A549 (cell line): ENCODE results near the gene INF2. TPM values are rescaled to one million over a fixed set of nuclear protein-coding genes. Genes with fewer than 3 reads are reported as not detected.

Experiments used
- ATAC-seq, 2 experiments: fragments of 200-7000 bp in 1 of 2; fragments of >200 bp in 1 of 2; cut with Nextera tagmentation in 1 of 2; cut with Tn5 transposase in 1 of 2; 3 replicates each; pipeline versions ENCODE4 v1.8.0 to v1.9.1; 2018 to 2020; ENCODE audit warnings: mild to moderate bottlenecking in 1 of 2, moderate library complexity in 1 of 2
- CTCF ChIA-PET: fragments of 300-600 bp; sonication (Branson Sonifier 250); formaldehyde crosslinking; extraction: SDS; loops from one replicate; lab custom pipeline; 2021; ENCODE audit warnings: antibody characterized with exemption, inconsistent platforms; lab: Yijun Ruan, JAX
- POLR2A ChIA-PET: fragments of 350-600 bp; formaldehyde crosslinking; extraction: SDS; loops from one replicate; lab custom pipeline; 2021; ENCODE audit warnings: antibody characterized with exemption, inconsistent platforms; lab: Yijun Ruan, JAX
- DNase-seq, 2 experiments: peaks; one replicate each; pipeline versions ENCODE4 v3.0.0 to v3.0.0-alpha.2; 2011 to 2016; ENCODE audit warnings: low read depth in 1 of 2, low spot score in 1 of 2
- FAIRE-seq: peaks from 2 replicates; lab custom pipeline; 2011; peaks lifted over from hg19 to GRCh38; lab: Jason Lieb, UNC
- H3K27ac ChIP-seq, 2 experiments: fragments of >200 bp; sonication (Bioruptor Twin); formaldehyde crosslinking; 3 replicates each; pipeline ENCODE4 v1.5.1; 2016 to 2017
- H3K4me1 ChIP-seq: fragments of >200 bp; sonication (Bioruptor Twin); formaldehyde crosslinking; 3 replicates; pipeline ENCODE4 v1.6.1; 2016
- H3K4me2 ChIP-seq: fragments of >200 bp; sonication (Bioruptor Twin); formaldehyde crosslinking; 3 replicates; pipeline ENCODE4 v1.6.1; 2016
- H3K4me3 ChIP-seq: fragments of >200 bp; sonication (Bioruptor Twin); formaldehyde crosslinking; 3 replicates; pipeline ENCODE4 v1.5.1; 2016
- H3K9me3 ChIP-seq: fragments of >200 bp; sonication (Bioruptor Twin); formaldehyde crosslinking; 3 replicates; pipeline ENCODE4 v1.6.1; 2016
- CHD4 ChIP-seq: fragments of 200-600 bp; sonication (generic); IDR thresholded peaks from 2 replicates; pipeline ENCODE4 v1.6.1; 2016; ENCODE audit warnings: antibody characterized with exemption, mild to moderate bottlenecking, borderline replicate concordance
- ELK1 ChIP-seq: fragments of 150-350 bp; IDR thresholded peaks from 2 replicates; pipeline ENCODE4 v1.6.1; 2014; ENCODE audit warnings: low read depth, mild to moderate bottlenecking, low read length
- EP300 ChIP-seq, 2 experiments: fragments of >200 bp; sonication (Bioruptor Twin); formaldehyde crosslinking; IDR thresholded peaks; 2 replicates in 1 of 2; 3 replicates in 1 of 2; pipeline ENCODE4 v1.6.1; 2016 to 2017
- ESRRA ChIP-seq: fragments of 150-350 bp; IDR thresholded peaks from 2 replicates; pipeline ENCODE4 v1.6.1; 2014; ENCODE audit warnings: mild to moderate bottlenecking, low read length, borderline replicate concordance
- FOSL2 ChIP-seq, 2 experiments: fragments of 450-650 bp in 1 of 2; fragments of >200 bp in 1 of 2; sonication (Bioruptor Twin) in 1 of 2; formaldehyde crosslinking; IDR thresholded peaks; 2 replicates each; pipeline versions ENCODE4 v1.5.0 to v1.6.1; 2016 to 2020; ENCODE audit warnings: mild to moderate bottlenecking in 1 of 2, moderate library complexity in 1 of 2
- HEYL ChIP-seq: fragments of 250-450 bp; sonication (Bioruptor Pico); IDR thresholded peaks from 2 replicates; pipeline ENCODE4 v1.8.0; 2021; ENCODE audit warnings: mild to moderate bottlenecking, moderate library complexity
- JUN ChIP-seq, 2 experiments: fragments of >200 bp; sonication (Bioruptor Twin); formaldehyde crosslinking; IDR thresholded peaks; 2 replicates in 1 of 2; 3 replicates in 1 of 2; pipeline ENCODE4 v1.6.1; 2016 to 2017
- MAX ChIP-seq: IDR thresholded peaks from 2 replicates; pipeline ENCODE4 v1.6.1; 2012
- NFE2L2 ChIP-seq: fragments of 150-350 bp; conservative IDR thresholded peaks from 2 replicates; pipeline ENCODE4 v1.6.1; 2014; ENCODE audit warnings: low read length
- RCOR1 ChIP-seq: fragments of 150-350 bp; IDR thresholded peaks from 2 replicates; pipeline ENCODE4 v1.6.1; 2014; ENCODE audit warnings: antibody characterized with exemption, low read length, low read depth
- RFX5 ChIP-seq: fragments of 450-650 bp; IDR thresholded peaks from 2 replicates; pipeline ENCODE4 v1.7.1; 2014; ENCODE audit warnings: antibody characterized with exemption, mild to moderate bottlenecking, moderate library complexity
- RNF2 ChIP-seq: fragments of 200-600 bp; sonication (generic); IDR thresholded peaks from 2 replicates; pipeline ENCODE4 v1.6.1; 2016; ENCODE audit warnings: low read depth, mild to moderate bottlenecking, antibody characterized with exemption, moderate library complexity, borderline replicate concordance
- TFCP2L1 ChIP-seq: fragments of 250-450 bp; sonication (Bioruptor Pico); IDR thresholded peaks from 2 replicates; pipeline ENCODE4 v1.5.0; 2021; ENCODE audit warnings: mild to moderate bottlenecking
- TP53 ChIP-seq: fragments of 250-450 bp; sonication (Bioruptor Pico); IDR thresholded peaks from 2 replicates; pipeline ENCODE4 v1.5.0; 2021; ENCODE audit warnings: mild to moderate bottlenecking, moderate library complexity
- ZFP36 ChIP-seq: fragments of 450-650 bp; IDR thresholded peaks from 2 replicates; pipeline ENCODE4 v1.6.1; 2014; ENCODE audit warnings: borderline replicate concordance; ENCODE audit not compliant: partially characterized antibody
- ZSCAN20 ChIP-seq: fragments of 250-450 bp; sonication (Bioruptor Pico); IDR thresholded peaks from 2 replicates; pipeline ENCODE4 v1.8.0; 2022; ENCODE audit warnings: mild to moderate bottlenecking, moderate library complexity
- WGBS: methylation state at CpG from one replicate; pipeline ENCODE4 v1.1.6; 2017; ENCODE audit errors: missing lambda C conversion rate; 5-methylcytosine and 5-hydroxymethylcytosine counted together
- polyA plus RNA-seq, 4 experiments: library from polyadenylated mRNA; depleted of rRNA in 3 of 4; stranded (reverse); fragments of >200 nt; fragmentation: RNase III in 1 of 4; extraction: RNeasy Plus Mini Kit Qiagen cat#74134 plus additional on column Dnase treatment in 1 of 4; gene quantifications; 2 replicates in 3 of 4; 3 replicates in 1 of 4; pipeline ENCODE4 v1.2.3, GENCODE V29; 2011 to 2017
- TF ChIP-seq, protein P1 (sequence below): fragments of 450-650 bp; IDR thresholded peaks from 2 replicates; pipeline ENCODE4 v1.6.1; 2014; ENCODE audit warnings: antibody characterized with exemption
- TF ChIP-seq, protein P2 (sequence below): fragments of 200-600 bp; sonication (generic); IDR thresholded peaks from 2 replicates; pipeline ENCODE4 v1.6.1; 2016; ENCODE audit warnings: antibody characterized with exemption, mild to moderate bottlenecking, moderate library complexity

INF2 gene
- polyA plus RNA-seq, 2 of the 4 experiments (the other 2 are of a cell fraction) = 24.7 to 71.2 TPM

GRCh38 chr14:104659146-104659545 lies 30.3 kb upstream of the INF2 start:
- Histone ChIP-seq H3K4me3 (no peak overlapping the region), H3K4me1 (no peaks in the 10 kb centered on the region), H3K27ac (no peak overlapping the region), H3K9me3 (peaks cover 4% of the 10 kb centered on the region; the same call in 2 of the 3 replicates), H3K4me2 (no peak overlapping the region)
- DNase-seq = no peak
- no peak for ATAC-seq
- CTCF ChIA-PET = interaction anchor here (1.7 to 2.4 kb wide), 3 partner anchors 16 to 50 kb away, joined by 5 to 10 read pairs (median 9); no protein-coding TSS in a partner anchor
- TF ChIP-seq MAX = no peak
- no peak for TF ChIP-seq RFX5
- no peak for TF ChIP-seq HEYL (CRISPR knock-in tag)
- no peak for TF ChIP-seq CHD4
- TF ChIP-seq TP53 (CRISPR knock-in tag) = no peak
- TF ChIP-seq RNF2 = no peak
- TF ChIP-seq ZSCAN20 (CRISPR knock-in tag) = no peak
- POLR2A ChIA-PET = no interaction called here
- no peak for FAIRE-seq
- 89% methylated on average over 5 of the region's 5 CpGs for WGBS

DNA sequence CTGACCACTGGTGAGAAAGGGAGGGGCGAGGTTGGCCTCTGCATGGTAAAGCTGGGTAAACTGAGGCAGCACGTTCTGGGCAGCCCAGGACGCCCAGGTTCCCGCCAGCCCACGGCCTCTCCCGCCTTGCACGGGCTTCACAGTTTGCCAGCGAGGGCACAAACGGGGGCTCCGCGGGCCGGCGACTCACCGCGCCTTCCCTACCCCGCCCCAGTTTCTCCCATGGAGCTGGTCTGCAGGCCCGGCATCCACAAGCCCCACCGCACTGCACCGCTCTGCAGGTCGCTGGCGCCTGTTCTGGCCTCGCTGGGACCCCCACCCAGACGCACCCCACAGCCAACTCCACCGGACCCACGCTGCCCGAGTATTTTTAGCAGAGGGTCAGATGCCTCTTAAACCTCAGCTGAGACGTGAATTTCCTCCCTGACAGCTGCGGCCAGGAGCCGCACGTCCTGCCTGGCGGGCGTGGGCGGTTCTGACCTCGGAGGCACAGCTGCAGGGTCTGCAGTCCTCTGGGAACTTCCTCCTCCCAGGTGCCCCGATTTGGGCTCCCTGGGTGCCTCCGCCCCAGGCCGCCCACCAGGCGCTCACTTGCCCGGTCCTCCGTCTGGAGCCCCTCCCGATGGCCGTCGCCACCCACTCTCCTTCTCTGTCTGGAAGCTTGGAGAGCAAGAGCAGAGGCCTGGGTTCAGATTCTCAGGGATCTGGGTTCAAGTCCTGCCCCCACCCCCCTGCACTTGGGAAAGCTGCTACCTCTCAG lies 29.5 kb upstream of the INF2 start:
- DNase-seq (no peak), FAIRE-seq (no peak), ATAC-seq (no peak)
- no peaks in the 10 kb centered on the region for H3K9me3 ChIP-seq
- POLR2A ChIA-PET = interaction anchor here (0.9 kb wide), 1 partner anchor 22 kb away, joined by 3 read pairs; no protein-coding TSS in a partner anchor
- H3K27ac ChIP-seq = no peak overlapping the region
- H3K4me3 ChIP-seq = no peak overlapping the region
- H3K4me2 ChIP-seq = no peak overlapping the region
- 67% methylated on average over 31 of the region's 43 CpGs for WGBS
- TF ChIP-seq MAX (no peak), FOSL2 (IDR thresholded peaks at IDR 0.05) (no peak), FOSL2 (CRISPR knock-in tag; IDR thresholded peaks at IDR 0.05) (no peak), NFE2L2 (no peak), RCOR1 (no peak), ESRRA (no peak), ZFP36 (no peak), ZSCAN20 (CRISPR knock-in tag) (no peak), TP53 (CRISPR knock-in tag) (no peak), EP300 (IDR thresholded peaks at IDR 0.05) (no peak), JUN (IDR thresholded peaks at IDR 0.05) (no peak), ELK1 (no peak), TFCP2L1 (no peak)
- TF ChIP-seq, protein P1, sequence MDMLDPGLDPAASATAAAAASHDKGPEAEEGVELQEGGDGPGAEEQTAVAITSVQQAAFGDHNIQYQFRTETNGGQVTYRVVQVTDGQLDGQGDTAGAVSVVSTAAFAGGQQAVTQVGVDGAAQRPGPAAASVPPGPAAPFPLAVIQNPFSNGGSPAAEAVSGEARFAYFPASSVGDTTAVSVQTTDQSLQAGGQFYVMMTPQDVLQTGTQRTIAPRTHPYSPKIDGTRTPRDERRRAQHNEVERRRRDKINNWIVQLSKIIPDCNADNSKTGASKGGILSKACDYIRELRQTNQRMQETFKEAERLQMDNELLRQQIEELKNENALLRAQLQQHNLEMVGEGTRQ = no peak
- TF ChIP-seq, protein P2, sequence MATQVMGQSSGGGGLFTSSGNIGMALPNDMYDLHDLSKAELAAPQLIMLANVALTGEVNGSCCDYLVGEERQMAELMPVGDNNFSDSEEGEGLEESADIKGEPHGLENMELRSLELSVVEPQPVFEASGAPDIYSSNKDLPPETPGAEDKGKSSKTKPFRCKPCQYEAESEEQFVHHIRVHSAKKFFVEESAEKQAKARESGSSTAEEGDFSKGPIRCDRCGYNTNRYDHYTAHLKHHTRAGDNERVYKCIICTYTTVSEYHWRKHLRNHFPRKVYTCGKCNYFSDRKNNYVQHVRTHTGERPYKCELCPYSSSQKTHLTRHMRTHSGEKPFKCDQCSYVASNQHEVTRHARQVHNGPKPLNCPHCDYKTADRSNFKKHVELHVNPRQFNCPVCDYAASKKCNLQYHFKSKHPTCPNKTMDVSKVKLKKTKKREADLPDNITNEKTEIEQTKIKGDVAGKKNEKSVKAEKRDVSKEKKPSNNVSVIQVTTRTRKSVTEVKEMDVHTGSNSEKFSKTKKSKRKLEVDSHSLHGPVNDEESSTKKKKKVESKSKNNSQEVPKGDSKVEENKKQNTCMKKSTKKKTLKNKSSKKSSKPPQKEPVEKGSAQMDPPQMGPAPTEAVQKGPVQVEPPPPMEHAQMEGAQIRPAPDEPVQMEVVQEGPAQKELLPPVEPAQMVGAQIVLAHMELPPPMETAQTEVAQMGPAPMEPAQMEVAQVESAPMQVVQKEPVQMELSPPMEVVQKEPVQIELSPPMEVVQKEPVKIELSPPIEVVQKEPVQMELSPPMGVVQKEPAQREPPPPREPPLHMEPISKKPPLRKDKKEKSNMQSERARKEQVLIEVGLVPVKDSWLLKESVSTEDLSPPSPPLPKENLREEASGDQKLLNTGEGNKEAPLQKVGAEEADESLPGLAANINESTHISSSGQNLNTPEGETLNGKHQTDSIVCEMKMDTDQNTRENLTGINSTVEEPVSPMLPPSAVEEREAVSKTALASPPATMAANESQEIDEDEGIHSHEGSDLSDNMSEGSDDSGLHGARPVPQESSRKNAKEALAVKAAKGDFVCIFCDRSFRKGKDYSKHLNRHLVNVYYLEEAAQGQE = no peak
- H3K4me1 ChIP-seq = no peaks in the 10 kb centered on the region
- CTCF ChIA-PET = interaction anchor here (0.9 to 9.2 kb wide), 3 partner anchors 9 to 63 kb away, joined by 3 to 110 read pairs (median 4); no protein-coding TSS in a partner anchor
